Dermis blood vessel endothelial cell (primary cell): ENCODE measurements around the gene POLR3B. TPM values are rescaled to one million over a fixed set of nuclear protein-coding genes. Genes with fewer than 3 reads are reported as not detected.
A peak's percentile ranks its signal among the peaks of the same experiment; 100 is the strongest.
"Not testable (repeated sequence)": the region's sequence is repeated elsewhere in the genome, so short reads cannot be mapped to it uniquely, and the experiment has no call there.

Source experiments
- DNase-seq: peaks from one replicate; pipeline ENCODE4 v3.0.0; 2010
- total RNA-seq: library from RNA; depleted of rRNA; stranded (reverse); fragments of >200 nt; gene quantifications from 2 replicates; pipeline ENCODE4 v1.2.3, GENCODE V29; 2014

Gene POLR3B
- total RNA-seq, 1 donor from 2014 or later = 7.8 TPM

GRCh38 chr12:106343214-106343528 is 14.4 kb upstream of the POLR3B start:
- no peak for DNase-seq

GRCh38 chr12:106344131-106344530 is 13.4 kb upstream of the POLR3B start:
- no peak for DNase-seq

GRCh38 chr12:106345746-106346145 is 11.8 kb upstream of the POLR3B start:
- DNase-seq = peak; percentile 85

- DNase-seq = peak; percentile 41
Observed at GRCh38 chr12:106348411-106348810, 9.1 kb upstream of the POLR3B start.

- DNase-seq = no peak
Observed at GRCh38 chr12:106353175-106353574, 4.4 kb upstream of the POLR3B start.

- peak; percentile 57 for DNase-seq
Observed at GRCh38 chr12:106358396-106359241, 1.1 kb downstream of the POLR3B start.

- no peak for DNase-seq
Observed at GRCh38 chr12:106359646-106360399, 2.3 kb downstream of the POLR3B start.

GRCh38 chr12:106360400-106360994 is 2.9 kb downstream of the POLR3B start:
- DNase-seq = no peak

GRCh38 chr12:106362971-106363370 is 5.4 kb downstream of the POLR3B start:
- DNase-seq = no peak

GRCh38 chr12:106364261-106364660 is 6.7 kb downstream of the POLR3B start:
- no peak for DNase-seq

- DNase-seq = peak; percentile 79
Observed at GRCh38 chr12:106369624-106370346, 12.2 kb downstream of the POLR3B start.

- DNase-seq = no peak
Observed at GRCh38 chr12:106378788-106379187, 21.2 kb downstream of the POLR3B start.

GRCh38 chr12:106380954-106381353 is 23.4 kb downstream of the POLR3B start:
- DNase-seq = no peak

- DNase-seq = not testable (repeated sequence)
Observed at GRCh38 chr12:106381866-106382265, 24.3 kb downstream of the POLR3B start.

GRCh38 chr12:106386813-106387535 is 29.4 kb downstream of the POLR3B start:
- no peak for DNase-seq

- no peak for DNase-seq
Observed at GRCh38 chr12:106387848-106388377, 30.4 kb downstream of the POLR3B start.

- no peak for DNase-seq
Observed at GRCh38 chr12:106389151-106389550, 31.6 kb downstream of the POLR3B start.

- no peak for DNase-seq
Observed at GRCh38 chr12:106392759-106393158, 35.2 kb downstream of the POLR3B start.

GRCh38 chr12:106409878-106410277 is 52.3 kb downstream of the POLR3B start:
- DNase-seq = no peak

GRCh38 chr12:106412563-106412962 is 55.0 kb downstream of the POLR3B start:
- no peak for DNase-seq

GRCh38 chr12:106415134-106415533 is 57.6 kb downstream of the POLR3B start:
- no peak for DNase-seq

GRCh38 chr12:106416273-106416672 is 58.7 kb downstream of the POLR3B start:
- no peak for DNase-seq
